Osteoblast (primary cell): ENCODE results near the gene GAS2. TPM values are rescaled to one million over a fixed set of nuclear protein-coding genes. Genes with fewer than 3 reads are reported as not detected.

Source experiments
- DNase-seq: peaks from one replicate; pipeline ENCODE4 v3.0.0; 2011; ENCODE audit warnings: low spot score, mixed read lengths; ENCODE audit not compliant: insufficient read length; ENCODE audit errors: missing footprints
- H2AFZ ChIP-seq: 2 replicates; pipeline ENCODE4 v1.6.0; 2011; ENCODE audit warnings: mild to moderate bottlenecking, low read length
- H3K27ac ChIP-seq: 2 replicates; pipeline ENCODE4 v1.5.1; 2011; ENCODE audit warnings: mild to moderate bottlenecking, low read depth, low read length, moderate library complexity
- H3K27me3 ChIP-seq: 2 replicates; pipeline ENCODE4 v1.6.0; 2012; ENCODE audit warnings: mild to moderate bottlenecking, control low read depth, inconsistent platforms, low read length, moderate library complexity; ENCODE audit not compliant: insufficient read depth
- H3K36me3 ChIP-seq: 2 replicates; pipeline ENCODE4 v1.5.1; 2011; ENCODE audit warnings: mild to moderate bottlenecking, low read length, control low read depth, moderate library complexity; ENCODE audit not compliant: insufficient read depth
- H3K4me1 ChIP-seq: 2 replicates; pipeline ENCODE4 v1.5.1; 2011; ENCODE audit warnings: mild to moderate bottlenecking, low read length, control low read depth, moderate library complexity; ENCODE audit not compliant: insufficient read depth
- H3K4me2 ChIP-seq: 2 replicates; pipeline ENCODE4 v1.6.0; 2011; ENCODE audit warnings: mild to moderate bottlenecking, low read length; ENCODE audit not compliant: insufficient read depth
- H3K4me3 ChIP-seq: fragments of 200-600 bp; sonication (generic); 3 replicates; pipeline ENCODE4 v1.5.1; 2012; ENCODE audit warnings: mild to moderate bottlenecking, low read length, inconsistent platforms; ENCODE audit not compliant: insufficient read depth
- H3K79me2 ChIP-seq: 2 replicates; pipeline ENCODE4 v1.6.0; 2012; ENCODE audit warnings: mild to moderate bottlenecking, low read length, control low read depth, inconsistent platforms; ENCODE audit not compliant: insufficient read depth
- H3K9me3 ChIP-seq: 2 replicates; pipeline ENCODE4 v1.5.1; 2011; ENCODE audit warnings: low read depth, low read length, control low read depth
- H4K20me1 ChIP-seq: 2 replicates; pipeline ENCODE4 v1.6.0; 2012; ENCODE audit warnings: mild to moderate bottlenecking, low read length, control low read depth; ENCODE audit not compliant: insufficient read depth
- CTCF ChIP-seq: IDR thresholded peaks from 2 replicates; pipeline ENCODE4 v1.5.1; 2011; ENCODE audit warnings: mild to moderate bottlenecking, low read depth, low read length, moderate library complexity; ENCODE audit errors: extremely low read depth
- total RNA-seq: library from RNA; depleted of rRNA; stranded (reverse); fragments of >200 nt; gene quantifications from 2 replicates; pipeline ENCODE4 v1.2.3, GENCODE V29; 2012

GAS2 gene
- total RNA-seq, 1 donor: 0.36 TPM

GRCh38 chr11:22711880-22712279 lies 45.5 kb downstream of the GAS2 start:
- Histone ChIP-seq H3K4me3 (no peak overlapping the region), H3K27me3 (no peaks in the 10 kb centered on the region), H4K20me1 (no peaks in the 10 kb centered on the region), H3K9me3 (no peaks in the 10 kb centered on the region), H3K27ac (no peak overlapping the region), H3K4me2 (no peak overlapping the region), H3K36me3 (no peaks in the 10 kb centered on the region), H3K4me1 (no peaks in the 10 kb centered on the region), H2AFZ (no peak overlapping the region), H3K79me2 (no peaks in the 10 kb centered on the region)
- no peak for TF ChIP-seq CTCF
- no peak for DNase-seq

- no peaks in the 10 kb centered on the region for H3K36me3 ChIP-seq
- H3K9me3 ChIP-seq: no peaks in the 10 kb centered on the region
- DNase-seq: no peak
- no peak overlapping the region for H3K27ac ChIP-seq
- no peak overlapping the region for H2AFZ ChIP-seq
- H3K79me2 ChIP-seq: no peaks in the 10 kb centered on the region
- H3K4me2 ChIP-seq: no peak overlapping the region
- H3K4me3 ChIP-seq: no peak overlapping the region
- no peaks in the 10 kb centered on the region for H3K4me1 ChIP-seq
- TF ChIP-seq CTCF: no peak
- H4K20me1 ChIP-seq: no peaks in the 10 kb centered on the region
- H3K27me3 ChIP-seq: no peaks in the 10 kb centered on the region
Observed at GRCh38 chr11:22713336-22713735, 46.9 kb downstream of the GAS2 start.

- DNase-seq: no peak
- no peak overlapping the region for H3K27ac ChIP-seq
- H3K36me3 ChIP-seq: no peaks in the 10 kb centered on the region
- H2AFZ ChIP-seq: no peak overlapping the region
- no peak overlapping the region for H3K4me2 ChIP-seq
- no peak for TF ChIP-seq CTCF
- H4K20me1 ChIP-seq: no peaks in the 10 kb centered on the region
- no peaks in the 10 kb centered on the region for H3K9me3 ChIP-seq
- no peaks in the 10 kb centered on the region for H3K4me1 ChIP-seq
- H3K79me2 ChIP-seq: no peaks in the 10 kb centered on the region
- H3K4me3 ChIP-seq: no peak overlapping the region
- no peaks in the 10 kb centered on the region for H3K27me3 ChIP-seq
Observed at GRCh38 chr11:22715971-22716370, 49.6 kb downstream of the GAS2 start.

GRCh38 chr11:22720457-22720856 lies 54.0 kb downstream of the GAS2 start:
- Histone ChIP-seq H3K4me1 (no peaks in the 10 kb centered on the region), H3K4me3 (no peak overlapping the region), H2AFZ (no peak overlapping the region), H3K4me2 (no peak overlapping the region), H3K79me2 (no peaks in the 10 kb centered on the region), H3K9me3 (no peaks in the 10 kb centered on the region), H4K20me1 (no peaks in the 10 kb centered on the region), H3K27ac (no peak overlapping the region), H3K36me3 (no peaks in the 10 kb centered on the region), H3K27me3 (no peaks in the 10 kb centered on the region)
- TF ChIP-seq CTCF: no peak
- DNase-seq: no peak
